HG03095 (cell line): ENCODE results near the gene GRAMD2B.
"Not testable (repeated sequence)": the region's sequence is repeated elsewhere in the genome, so short reads cannot be mapped to it uniquely, and the experiment has no call there.

ENCODE experiments used
- ATAC-seq: cut with Tn5 transposase; IDR thresholded peaks from one replicate; pipeline ENCODE4 v1.9.1; 2021; ENCODE audit warnings: moderate library complexity; ENCODE audit not compliant: unreplicated experiment

The GRAMD2B gene

DNA sequence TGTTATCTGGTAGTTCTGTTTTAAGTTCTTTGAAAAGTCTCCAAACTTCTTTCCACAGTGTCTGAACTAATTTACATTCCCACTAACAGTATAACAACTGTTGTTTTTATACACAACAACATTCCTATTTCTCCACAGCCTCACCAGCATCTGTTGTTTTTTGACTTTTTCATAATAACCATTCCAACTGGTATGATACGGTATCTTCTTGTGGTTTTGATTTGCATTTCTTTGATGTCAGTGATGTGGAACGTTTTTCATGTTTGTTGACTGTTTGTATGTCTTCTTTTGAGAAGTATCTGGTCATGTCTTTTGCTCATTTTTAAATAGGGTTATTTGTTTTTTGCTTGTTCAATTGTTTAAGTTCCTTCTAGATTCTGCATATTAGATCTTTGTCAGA lies 12.6 kb upstream of the GRAMD2B start:
- no peak for ATAC-seq

DNA sequence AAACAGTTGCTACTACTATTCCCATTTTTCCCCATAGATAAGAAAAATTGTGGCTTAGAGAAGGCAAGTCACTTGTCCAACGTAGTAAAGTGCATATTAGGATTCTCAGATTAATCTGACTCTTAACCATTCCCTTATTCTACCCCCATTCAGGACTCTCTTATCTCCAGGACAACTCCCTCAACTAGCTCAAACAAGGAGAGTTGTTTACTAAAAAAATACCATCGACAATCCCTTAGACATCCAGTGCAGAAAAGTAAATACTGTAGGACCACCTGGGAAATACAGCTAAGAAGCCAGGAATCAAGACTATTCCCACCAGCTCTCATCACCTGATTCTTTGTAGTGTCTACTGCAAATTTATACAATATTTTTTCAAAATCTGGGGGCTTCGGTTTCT lies 9.4 kb upstream of the GRAMD2B start:
- no peak for ATAC-seq

DNA sequence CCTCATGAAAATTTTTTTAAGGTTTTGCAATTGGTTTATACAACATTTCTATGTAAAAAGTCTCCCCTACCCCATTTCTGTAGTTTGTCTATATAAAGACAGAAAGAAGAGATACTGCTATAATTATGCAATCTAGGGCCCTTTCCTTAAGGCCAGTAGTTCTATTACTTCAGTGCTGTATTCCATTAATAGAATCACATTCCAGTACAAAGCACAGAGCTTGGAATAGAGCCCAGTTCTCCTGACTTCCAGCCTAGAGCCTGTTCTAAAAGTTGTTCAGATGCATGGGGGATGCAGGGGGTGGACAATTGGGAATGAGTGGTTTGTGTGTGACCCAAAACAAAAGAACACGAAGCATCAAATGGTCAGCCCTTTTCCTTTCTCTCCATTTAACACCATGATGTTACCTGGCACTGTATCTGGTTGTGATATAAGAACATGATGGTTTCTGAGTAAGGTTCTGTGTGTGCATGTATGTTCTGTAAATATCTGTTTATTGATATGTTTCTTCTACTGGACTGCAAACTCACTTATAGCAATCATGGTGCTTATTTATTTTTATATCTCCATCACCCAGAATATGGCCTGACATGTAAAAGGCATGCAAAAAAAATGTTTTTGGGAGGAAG lies 8.2 kb upstream of the GRAMD2B start:
- no peak for ATAC-seq

DNA sequence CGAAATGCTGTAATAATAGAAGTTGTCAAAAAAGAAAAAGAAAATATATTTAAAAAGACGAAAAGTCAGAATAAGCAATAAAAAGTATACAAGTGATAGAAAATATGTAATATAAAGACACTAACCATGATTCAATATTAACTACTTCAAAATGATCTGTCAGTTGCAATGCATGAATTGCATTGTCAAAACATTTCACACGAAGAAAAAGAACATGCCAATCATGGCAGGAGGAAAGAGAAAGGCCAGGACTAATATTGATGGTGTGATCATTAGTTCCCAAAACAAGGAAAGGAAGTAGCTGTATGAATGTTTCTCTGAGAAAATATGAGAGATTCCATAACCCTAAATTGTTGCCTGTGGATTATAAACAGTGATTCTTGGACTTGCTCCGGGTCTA lies 7.4 kb upstream of the GRAMD2B start:
- ATAC-seq: no peak

DNA sequence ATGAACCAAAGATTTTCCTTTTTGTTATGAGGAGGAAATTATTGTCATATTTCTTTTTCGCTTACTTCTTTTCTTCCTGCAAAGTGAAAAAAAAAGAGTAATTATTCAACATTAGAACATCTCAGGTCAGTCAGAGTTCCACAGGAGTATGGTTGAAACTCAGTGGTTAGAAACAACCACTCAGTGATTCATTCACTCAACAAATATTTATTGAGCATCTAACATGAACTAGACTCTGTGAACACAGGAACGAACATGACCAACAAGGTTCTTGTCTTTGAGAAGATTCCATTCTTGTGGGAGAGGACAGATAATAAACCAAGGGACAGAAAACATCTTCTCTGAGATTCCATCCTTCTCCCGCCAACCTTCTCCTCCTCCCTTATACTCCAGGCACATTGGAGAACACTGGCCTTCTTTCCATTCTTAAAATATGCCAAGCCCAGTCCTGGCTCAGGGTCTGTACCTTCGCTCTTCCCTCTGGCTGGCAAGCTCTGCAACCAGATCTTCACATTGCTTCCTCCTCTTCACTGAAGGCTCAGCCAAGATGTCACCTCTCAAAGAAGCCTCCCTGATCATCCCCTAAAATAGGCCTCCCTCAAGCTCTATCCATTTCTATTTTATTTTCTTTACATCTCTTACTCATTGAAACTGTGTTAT lies 6.8 kb upstream of the GRAMD2B start:
- ATAC-seq: no peak

DNA sequence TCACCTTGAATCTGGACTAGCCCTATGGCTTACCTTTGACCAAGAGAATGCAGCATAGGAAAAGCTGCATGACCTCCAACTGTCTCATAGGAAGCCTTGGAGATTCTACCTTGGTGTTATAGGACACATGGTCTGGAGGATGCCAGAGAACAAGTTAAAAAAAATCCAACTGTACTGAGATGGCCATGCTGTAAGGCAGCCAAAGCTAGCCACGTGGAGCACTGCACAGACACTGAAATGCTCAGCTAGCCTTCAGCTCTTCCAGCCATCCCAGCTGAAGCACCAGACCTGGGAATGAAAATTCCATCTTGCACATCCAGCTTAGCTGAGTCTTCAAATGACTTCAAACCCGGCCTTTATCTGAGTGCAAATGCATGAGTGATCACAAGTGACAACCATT lies 6.0 kb upstream of the GRAMD2B start:
- no peak for ATAC-seq

DNA sequence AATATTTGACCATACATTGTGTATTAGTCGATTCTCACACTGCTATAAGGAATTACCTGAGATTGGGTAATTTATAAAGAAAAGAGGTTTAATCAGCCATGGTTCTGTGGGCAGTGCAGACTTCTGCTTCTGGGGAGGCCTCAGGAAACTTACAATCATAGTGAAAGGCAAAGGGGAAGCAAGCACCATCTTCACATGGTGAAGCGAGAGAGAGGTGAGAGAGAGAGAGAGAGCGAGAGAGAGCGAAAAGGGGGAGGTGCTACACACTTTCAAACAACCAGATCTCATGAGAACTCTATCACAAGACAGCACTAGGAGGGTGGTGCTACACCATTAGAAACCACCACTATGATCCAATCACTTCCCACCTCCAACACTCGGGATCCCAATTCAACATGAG lies 4.1 kb upstream of the GRAMD2B start:
- ATAC-seq: no peak

DNA sequence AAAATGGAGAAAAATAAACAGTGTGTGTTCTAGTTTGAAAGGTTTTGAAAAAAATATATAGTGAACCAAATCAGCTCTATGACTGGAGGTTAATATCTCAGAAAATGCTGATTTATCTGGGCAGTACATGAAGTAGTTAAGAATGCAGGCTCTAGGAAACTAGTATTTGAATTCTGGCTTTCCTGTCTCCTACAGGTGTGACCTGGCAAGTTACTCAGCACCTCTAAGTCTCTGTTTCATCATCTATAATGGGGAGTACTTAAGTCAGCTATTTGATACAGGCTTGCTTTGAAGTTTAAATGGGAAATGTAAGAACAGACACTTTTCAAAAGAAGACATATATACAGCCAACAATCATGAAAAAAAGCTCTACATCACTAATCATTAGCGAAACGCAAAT lies 5.2 kb downstream of the GRAMD2B start:
- no peak for ATAC-seq

DNA sequence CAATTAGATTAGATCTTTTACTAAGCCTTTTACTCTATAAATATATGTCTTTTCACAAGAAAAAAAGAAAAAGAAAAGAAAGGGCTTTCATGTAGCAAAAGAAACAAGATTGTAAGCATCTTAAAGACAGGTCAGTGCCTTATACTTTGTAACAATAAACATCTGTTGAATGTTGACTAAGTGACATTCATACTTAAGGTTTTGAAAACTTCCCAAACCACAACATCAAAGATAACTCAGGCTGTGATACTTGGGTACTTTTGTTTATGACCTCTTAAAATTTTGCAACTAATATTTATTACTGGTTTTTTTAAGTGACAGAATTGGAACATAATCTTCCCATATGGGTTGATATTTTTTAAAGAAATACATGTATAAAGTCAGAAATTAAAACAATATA lies 7.4 kb downstream of the GRAMD2B start:
- ATAC-seq: no peak

DNA sequence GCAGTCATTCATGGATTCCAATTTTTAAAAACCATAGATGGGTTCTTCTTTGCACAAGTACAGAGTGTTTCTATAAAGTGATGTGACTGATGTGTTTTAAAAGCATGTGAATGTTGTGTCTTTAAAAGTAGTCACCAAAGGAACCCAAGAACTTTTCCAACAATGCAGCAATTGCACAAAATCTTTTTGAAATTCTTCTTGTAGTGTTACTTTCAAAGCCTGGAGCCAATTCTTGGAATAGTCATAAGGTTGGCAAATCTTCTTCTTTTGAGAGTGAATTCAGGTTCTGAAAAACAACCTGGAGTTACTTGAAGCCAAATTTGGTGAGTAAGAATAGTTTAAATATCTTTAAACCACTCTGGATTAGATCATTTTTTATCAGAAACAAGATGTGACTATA lies 10.5 kb downstream of the GRAMD2B start:
- no peak for ATAC-seq

DNA sequence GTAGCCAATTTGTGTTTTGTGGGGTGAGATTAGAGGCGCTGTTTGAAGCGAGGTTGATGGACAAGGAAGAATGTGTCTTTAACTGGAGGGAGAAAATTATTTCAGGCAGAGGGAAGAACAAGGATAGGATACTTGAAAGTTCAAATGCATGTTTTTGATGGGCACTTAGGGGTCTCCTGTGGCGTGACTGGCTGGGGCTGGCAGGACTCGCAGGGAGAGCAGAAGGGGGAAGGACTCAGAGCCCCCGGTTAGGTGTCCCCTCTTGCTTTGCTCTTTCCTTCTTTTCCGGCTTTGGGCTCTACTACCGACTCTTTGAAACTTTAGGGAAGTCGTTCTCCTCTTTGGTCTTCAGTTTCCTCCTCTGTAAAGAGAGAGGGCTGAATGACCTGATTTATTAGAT lies 12.1 kb downstream of the GRAMD2B start:
- no peak for ATAC-seq

DNA sequence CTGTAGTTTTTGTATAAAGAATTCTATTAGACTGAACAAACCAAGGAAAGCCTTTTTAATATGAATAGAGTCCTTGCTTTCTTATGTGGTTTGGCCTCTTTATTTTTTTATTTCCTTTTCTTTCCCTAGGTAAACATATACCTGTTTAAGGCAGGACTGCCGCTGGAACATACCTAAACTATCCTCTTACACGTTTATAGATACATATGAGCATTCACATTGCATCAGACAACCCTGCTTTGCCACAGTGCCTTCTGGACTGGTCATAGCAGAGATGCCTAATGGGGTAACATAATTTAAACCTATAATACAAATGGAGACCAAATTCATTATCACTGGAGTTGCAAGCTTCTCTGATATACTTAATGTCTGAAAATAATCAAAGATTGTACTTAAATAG lies 12.5 kb downstream of the GRAMD2B start:
- ATAC-seq: no peak

DNA sequence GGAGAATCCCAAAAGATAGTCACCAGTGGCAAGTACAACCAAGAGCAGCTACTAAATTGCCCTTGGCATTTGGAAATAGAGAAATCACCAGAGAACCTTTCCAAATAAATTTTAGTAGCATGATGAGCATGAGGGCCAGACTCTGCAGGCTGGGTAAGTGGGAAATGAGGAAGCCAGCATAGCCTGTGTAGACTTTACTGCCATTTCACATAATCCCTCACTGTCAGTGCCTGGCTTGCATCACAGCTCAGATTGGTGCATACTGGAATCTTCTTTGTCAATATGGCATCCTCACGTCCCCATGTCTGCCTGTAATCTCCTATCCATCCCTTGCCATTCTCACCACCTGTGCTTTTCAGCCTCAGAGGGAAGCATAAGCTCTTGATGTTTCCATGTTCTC lies 14.5 kb downstream of the GRAMD2B start:
- no peak for ATAC-seq

DNA sequence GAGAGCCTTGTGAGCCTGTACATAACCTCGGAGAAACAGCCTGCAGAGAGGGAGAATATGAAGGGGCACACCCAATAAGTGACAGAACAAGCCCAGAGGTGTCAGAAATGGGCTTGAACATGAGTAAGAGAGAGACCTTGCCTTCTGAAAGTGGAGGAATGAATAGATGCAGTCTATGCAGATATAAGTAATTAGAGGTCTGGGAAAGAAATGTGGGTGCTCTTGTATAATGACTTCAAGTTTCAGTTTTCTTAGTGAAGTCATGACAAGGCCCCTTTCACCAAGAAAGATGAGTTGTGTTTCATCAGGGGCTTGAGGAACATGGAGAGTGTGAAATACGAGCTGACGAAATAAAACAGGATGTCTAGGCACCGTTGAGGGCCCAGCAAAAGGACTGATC lies 15.1 kb downstream of the GRAMD2B start:
- ATAC-seq: peak; percentile 74

DNA sequence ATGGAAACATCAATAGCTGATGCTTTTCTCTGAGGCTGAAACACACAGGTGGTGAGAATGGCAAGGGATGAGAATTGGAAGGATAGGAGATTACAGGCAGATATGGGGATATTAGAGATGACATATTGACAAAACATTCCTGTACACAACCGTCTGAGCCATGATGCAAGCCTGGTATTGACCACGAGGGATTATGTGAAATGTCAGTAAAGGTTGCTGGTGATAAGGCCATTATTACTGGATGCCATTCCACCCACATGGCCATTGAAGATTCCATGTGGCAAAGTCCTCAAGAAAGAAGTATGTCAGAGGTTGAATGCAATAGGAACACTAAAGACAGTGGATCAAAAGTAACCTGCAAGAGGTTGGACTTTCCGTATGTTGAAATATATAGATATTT lies 15.7 kb downstream of the GRAMD2B start:
- no peak for ATAC-seq

DNA sequence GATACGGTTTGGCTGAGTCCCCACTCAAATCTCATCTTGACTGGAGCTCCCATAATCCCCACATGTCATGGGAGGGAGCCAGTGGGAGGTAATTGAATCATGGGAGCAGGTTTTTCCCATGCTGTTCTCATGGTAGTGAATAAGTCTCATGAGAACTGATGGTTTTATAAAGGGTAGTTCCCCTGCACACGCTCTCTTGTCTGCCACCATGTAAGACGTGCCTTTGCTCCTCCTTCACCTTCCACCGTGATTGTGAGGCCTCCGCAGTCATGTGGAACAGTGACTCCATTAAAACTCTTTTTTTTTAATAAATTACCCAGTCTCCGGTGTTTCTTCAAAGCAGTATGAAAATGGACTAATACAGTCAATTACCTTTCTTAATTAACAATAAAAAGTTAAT lies 16.5 kb downstream of the GRAMD2B start:
- ATAC-seq: not testable (repeated sequence)

DNA sequence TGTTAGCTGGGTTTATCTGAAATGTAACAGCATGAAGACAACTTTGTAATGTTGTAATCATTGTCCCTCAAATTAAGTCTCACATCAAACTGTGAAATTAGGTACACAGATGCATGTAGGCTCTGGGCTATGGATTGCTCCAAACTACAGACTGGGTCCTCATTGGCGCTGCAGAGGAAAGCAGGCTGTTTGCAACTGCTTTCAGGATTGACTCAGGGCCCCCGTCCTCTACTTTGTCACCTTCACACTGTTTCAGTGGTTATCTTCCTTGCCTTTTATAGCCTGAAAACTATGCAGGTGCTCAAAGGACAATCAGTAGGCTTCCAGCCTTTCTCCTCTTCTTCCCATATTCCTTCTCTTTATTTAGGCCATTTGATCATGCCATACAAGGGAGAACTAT lies 18.0 kb downstream of the GRAMD2B start:
- ATAC-seq: no peak

DNA sequence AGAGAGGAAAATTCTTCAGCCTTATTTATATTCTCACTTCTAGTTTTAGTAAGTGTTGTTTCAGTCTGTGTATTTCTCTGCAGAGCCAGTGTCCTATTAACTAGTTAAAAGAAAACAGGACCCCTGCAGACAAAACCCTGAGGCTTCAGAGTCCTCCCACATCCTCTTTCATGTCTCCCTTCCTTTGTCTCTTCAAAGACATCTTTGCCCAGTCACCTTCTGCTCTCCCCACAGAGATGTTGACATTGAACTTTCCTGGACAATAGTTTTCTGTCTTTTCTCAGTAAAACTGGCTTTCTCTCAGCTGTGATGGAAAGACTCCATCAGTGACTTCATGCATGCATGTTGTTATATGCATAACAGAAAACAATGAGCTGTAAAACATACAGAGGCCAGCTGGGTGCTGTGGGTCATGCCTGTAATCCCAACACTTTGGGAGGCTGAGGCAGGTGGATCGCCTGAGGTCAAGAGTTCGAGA lies 20.2 kb downstream of the GRAMD2B start:
- ATAC-seq: peak; percentile 87

DNA sequence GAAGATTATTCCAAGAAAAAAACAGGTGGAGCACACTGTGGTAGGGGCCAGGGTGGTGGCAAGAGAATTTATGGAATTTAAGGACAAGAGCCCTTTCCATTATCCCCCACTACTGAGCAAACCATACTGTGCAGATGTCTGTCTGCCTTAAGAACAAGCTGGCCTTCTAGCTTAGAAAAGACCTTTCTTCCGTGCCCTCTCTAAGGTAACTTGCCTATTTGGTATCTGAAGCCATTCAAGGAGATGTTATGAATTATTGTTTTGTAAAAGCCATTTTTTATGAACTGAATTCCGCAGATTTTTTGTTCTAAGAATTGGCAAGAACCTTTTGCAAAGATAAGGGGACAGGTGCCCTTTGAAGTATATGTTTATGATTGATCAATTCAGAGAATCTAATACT lies 20.9 kb downstream of the GRAMD2B start:
- no peak for ATAC-seq

DNA sequence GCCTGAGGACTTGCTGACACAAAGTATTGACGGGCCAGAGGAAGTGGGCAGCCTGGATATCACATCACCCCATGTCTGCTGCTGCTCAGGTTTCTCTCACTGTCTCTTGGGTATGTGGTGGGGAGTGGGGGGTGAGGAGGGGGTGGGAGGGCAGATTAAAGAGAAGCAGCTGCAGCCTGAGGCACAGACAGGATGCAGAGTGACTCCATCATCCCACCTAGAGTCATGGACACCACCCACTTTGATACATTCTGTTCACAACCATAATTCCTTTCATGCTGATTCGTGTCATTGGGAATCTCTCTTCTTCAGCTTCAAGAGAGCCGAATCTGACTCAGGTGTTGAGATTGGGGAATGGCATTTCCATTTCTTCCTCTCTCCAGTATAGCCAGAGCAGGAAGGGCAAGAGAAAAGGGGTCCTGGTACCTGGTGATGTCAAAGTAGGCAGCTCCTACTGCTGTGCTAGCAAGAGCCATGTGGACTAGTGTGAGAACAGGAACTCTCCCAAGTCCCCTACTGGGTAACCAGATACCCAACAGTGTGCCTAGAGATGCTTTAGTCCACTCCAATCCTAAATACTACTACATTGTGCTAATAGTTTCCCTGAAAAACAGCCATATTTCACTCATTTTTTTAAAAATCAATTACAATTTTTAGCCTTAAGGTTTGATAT lies 22.4 kb downstream of the GRAMD2B start:
- no peak for ATAC-seq

DNA sequence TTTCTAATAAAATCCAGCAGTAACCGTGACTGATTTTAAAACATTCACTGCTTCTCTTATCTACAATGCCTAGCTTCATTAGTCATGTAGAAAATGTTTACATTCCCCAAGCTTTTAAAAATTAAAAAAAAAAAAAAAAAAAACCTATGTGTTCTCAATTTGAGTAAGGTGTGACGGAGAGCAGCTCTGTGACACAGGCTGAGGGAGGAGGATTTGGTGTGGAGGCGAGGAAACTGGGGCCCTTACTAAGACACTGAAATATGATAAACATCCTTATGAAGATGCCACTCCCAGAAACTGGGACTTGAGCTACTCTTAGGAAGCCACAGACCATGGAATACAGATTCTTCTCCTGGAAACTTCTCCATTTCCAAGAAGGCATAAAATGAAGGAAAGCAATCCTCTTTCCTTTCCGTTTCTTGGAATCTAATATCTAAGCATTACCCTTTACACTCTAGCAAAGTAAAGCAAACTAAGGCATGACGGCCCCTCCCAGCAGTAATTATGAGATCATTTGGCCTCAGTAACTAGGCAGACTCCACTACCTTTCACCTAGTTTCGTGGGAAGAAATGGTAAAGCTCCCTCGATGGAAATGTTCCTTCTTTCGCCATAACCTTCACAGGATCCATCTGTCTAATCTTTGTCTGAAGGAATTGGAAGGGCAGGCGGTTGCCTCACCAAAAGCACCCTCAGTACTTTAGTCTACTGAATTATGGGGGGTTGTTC lies 23.5 kb downstream of the GRAMD2B start:
- ATAC-seq: peak; percentile 27

DNA sequence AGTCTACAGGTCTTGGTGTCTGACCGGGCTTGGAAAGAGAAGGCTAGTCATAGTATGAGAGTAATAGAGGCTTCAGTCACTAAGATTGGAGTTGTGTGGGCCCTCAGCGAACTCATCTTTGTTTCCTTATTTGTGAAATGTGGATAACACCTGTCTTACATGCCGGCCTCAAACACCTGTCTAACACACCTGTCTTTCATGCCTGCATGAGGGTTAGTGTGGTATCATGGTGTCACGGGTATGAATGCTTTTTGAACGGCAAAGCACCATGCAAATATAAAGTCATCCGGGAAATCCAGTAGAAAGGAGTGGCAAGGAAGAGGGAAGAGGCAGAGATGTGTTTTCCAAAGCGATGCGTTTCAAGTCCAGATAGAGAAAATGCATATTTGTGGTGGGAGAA lies 25.5 kb downstream of the GRAMD2B start:
- ATAC-seq: no peak
